Measurements from ENCODE around the gene LPIN1.

DNA sequence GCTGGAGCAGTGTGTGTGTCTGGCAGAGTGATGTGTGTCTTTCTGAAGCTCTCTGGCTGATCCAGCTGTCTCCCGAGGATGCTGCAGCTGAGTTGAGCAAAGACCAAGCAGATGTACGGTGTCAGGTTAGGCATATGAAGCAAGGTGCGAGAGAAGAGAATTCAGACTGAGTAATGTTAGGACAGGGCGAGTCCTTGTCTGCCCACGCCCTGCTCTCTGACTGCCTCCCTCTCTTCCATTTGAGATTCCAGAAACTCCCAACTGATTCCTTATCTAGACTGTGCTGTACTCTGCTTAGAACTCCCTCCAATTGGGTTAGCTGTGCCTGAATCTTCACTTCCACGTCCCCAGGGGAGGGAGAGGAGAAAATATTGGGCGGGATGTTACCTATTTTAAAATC lies 25.7 kb upstream of the LPIN1 start:
- TF ChIP-seq, protein P1, sequence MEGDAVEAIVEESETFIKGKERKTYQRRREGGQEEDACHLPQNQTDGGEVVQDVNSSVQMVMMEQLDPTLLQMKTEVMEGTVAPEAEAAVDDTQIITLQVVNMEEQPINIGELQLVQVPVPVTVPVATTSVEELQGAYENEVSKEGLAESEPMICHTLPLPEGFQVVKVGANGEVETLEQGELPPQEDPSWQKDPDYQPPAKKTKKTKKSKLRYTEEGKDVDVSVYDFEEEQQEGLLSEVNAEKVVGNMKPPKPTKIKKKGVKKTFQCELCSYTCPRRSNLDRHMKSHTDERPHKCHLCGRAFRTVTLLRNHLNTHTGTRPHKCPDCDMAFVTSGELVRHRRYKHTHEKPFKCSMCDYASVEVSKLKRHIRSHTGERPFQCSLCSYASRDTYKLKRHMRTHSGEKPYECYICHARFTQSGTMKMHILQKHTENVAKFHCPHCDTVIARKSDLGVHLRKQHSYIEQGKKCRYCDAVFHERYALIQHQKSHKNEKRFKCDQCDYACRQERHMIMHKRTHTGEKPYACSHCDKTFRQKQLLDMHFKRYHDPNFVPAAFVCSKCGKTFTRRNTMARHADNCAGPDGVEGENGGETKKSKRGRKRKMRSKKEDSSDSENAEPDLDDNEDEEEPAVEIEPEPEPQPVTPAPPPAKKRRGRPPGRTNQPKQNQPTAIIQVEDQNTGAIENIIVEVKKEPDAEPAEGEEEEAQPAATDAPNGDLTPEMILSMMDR (IDR thresholded peaks at IDR 0.05; ENCODE audit: low read depth, low read length): no peak
- TF ChIP-seq POLR2A (IDR thresholded peaks at IDR 0.05; ENCODE audit: extremely low read depth, insufficient read length) (no peak), MYC (IDR thresholded peaks at IDR 0.05; ENCODE audit: low read depth, low read length) (no peak)
- TF ChIP-seq, protein P2, sequence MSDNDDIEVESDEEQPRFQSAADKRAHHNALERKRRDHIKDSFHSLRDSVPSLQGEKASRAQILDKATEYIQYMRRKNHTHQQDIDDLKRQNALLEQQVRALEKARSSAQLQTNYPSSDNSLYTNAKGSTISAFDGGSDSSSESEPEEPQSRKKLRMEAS (IDR thresholded peaks at IDR 0.05; ENCODE audit: low read depth, low read length): no peak

Data from NB4 (cell line).